HG03095 (cell line): ENCODE results near the gene IGSF3.

Experiments
- ATAC-seq: cut with Tn5 transposase; IDR thresholded peaks from one replicate; pipeline ENCODE4 v1.9.1; 2021; ENCODE audit warnings: moderate library complexity; ENCODE audit not compliant: unreplicated experiment

The IGSF3 gene

DNA sequence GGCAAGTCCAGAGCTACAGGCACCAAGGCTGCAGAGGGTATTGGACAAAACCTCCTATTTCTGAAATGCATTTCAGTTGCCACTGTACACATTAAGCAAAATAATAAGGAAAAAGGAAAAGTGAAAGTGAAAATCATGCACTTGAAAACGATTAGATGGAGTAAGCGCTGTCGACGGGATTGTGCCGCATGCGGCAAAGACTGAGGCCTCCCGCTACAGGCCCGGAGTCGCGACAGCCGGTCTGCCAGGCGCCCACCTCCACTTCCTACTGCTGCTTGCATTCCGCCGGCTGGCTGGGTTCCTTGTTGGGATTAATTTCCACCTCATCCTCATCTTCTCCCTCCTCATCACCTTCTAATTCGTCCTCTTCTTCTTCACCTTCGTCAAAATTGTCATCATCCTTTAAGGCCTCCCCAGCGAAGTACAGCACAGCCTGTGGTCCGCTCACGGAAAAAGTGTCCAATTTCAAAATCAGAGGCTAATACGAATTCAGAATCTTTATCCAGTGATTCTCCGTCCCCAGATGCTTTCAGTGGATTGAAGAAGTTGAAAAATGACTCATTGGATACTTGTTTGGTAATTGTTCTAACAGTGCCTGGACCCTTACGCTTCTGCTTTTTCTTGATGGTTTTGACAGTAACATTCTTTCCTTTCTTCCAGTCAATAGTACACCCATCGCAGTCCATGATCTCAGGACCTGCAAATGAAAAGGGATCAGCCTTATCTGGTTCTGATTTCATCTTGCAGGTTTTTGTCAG lies 134.7 kb downstream of the IGSF3 start:
- no peak for ATAC-seq

DNA sequence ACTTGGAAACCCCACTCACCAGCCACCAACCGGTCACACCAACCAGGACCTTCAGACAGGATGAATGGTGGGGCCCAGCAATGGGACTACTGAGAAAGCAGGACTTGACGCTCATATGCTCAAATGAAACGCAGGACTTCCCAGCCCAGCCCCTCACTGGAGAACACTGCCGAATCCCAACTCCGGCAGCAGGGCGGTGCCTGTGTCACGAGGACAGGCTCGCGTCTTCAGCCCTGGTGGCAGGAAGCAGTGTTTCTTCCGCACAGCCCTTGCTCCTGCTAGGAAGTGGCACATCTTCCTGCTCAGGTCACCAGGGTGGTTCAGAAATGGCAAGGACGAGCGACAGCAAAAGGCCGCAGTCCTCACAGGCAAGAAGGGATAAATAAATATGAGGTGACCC lies 135.6 kb downstream of the IGSF3 start:
- ATAC-seq = no peak

DNA sequence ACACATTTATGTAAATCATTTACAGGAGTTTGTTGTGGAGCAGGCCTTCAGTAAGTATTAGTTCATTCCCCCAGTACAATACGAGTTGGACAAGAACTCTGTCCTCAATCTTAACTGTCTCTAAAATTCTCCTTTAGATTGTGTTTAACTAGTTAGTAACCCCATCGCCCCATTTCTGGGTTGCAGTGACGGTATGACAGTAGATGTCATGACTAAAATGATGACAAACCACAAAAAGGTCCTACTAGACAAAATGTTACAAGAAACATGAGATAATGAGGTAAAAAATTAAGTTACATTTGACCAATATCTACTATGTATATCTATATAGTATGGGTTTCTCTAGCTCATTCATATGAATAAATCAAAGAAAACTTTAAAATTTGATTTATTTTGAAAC lies 137.9 kb downstream of the IGSF3 start:
- ATAC-seq = no peak

- ATAC-seq = no peak
Measured at GRCh38 chr1:116529199-116529631, 138.3 kb downstream of the IGSF3 start.

- no peak for ATAC-seq
Measured at GRCh38 chr1:116528329-116529083, 139.0 kb downstream of the IGSF3 start.

DNA sequence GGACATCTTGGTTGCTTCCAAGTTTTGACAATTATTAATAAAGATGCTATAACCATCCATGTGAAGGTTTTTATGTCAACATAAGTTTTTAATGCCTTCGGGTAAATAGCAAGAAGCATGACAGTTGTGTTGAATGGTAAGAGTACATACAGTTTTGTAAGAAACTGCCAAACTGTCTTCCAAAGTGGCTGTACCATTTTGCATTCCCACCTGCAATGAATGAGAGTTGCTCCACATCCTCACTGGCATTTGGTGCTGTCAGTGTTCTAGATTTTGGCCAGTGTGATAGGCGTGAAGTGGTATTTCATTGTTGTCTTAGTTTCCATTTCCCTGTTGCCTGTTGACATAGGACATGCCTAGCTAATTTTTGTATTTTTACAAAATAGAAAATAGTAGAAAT lies 142.1 kb downstream of the IGSF3 start:
- ATAC-seq = no peak
